NCI-H2227 (cell line): Measurements from ENCODE around the gene PCNX4.

Source experiments
- DNase-seq: peaks from one replicate; lab custom pipeline; 2025; ENCODE audit not compliant: unreplicated experiment; lab: John Stamatoyannopoulos, UW

Gene PCNX4

DNA sequence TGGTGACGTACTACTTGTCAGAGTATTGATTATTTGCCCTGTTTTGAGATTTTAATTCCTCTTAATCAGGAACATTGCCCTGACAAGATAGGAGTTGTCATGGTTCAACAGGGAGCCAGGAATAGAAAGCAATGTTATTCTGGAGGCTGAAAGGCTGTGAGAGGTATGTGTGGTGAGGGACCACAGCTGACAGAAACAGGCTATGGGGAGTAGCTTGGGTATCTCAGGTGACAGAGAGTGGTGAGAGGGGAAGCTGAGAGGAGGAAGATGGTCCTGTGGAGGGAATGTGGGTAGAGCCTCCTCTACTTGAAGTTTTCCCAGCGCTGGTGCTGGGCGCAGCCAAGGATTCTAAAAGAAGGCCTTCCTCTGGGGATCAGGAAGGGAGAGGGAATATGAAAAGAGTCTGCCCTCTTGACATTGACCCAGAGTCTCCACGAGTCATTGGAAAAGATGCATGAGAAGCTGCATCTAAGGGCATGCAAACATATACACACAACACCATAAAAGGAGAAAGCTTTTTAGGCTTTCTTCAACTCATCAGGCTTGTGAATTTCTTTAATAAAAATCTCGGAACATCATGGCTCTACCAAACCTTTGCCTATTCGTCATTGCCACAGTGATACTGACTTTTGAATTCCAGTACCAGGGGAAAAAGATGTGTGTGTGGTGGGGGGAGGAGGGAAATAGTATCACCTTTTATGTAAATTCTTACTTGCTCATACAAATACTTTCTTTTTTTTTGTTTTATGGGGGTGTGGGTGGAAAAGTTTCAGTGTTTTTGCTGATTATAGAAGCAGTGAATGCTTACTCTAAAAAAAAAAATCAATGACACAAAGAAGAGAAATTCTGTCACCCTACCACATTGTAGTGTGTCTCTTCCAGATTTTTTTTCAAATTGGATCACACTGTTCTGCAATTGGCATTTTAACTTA, 113.4 kb downstream of the PCNX4 start:
- no peak for DNase-seq

GRCh38 chr14:60206249-60206670, 114.5 kb downstream of the PCNX4 start:
- no peak for DNase-seq

DNA sequence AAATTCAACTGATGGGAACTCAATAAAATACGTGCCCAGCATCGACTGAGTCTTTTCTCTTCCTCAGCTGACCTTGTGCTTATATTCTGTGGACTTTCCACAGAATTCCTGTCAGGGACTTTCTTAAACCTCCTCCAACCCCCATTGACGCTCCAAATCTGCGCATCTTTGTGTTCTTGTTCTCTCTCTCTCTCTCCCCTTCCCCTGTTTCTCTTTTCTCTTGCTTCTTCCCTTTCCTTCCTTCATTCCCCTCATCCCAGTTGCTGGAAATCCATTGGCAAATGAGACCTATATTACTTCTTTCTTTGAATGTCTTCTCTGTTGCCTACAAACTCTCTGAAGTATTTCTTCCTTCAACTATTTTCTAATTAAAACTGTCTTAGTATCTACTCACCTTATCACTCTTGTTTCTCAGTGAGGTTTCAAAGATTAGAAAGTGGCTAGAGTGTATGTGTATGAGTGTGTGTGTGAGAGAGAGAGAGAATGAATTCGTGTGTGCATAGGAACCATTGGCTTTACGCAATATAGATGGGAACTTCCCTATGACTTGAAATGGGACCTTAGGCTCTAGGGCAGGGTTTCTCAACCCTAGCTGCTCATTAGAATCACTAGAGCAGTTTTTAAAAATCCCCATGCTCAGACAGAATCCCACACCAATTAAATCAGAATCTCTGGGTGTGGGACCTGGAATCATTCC, 115.3 kb downstream of the PCNX4 start:
- no peak for DNase-seq

DNA sequence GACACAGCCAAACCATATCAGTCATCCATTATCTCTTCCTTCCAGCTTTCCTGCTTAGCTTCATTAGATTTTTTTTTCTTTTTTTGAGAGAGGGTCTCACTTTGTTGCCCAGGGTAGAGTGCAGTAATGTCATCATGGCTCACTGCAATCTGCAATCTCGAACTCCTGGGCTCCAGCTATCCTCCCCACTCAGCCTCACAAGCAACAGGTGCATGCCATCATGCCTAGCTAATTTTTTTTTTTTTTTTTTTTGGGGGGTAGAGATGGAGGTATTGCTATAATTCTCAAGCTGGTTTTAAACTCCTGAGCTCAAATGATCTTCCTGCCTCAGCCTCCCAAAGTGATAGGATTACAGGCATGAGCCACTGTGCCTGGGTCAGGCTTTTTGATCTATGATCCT, 119.0 kb downstream of the PCNX4 start:
- DNase-seq: no peak

- DNase-seq: peak; percentile 28
Observed at GRCh38 chr14:60211153-60211552, 119.4 kb downstream of the PCNX4 start.

GRCh38 chr14:60212503-60213371, 121.0 kb downstream of the PCNX4 start:
- no peak for DNase-seq

DNA sequence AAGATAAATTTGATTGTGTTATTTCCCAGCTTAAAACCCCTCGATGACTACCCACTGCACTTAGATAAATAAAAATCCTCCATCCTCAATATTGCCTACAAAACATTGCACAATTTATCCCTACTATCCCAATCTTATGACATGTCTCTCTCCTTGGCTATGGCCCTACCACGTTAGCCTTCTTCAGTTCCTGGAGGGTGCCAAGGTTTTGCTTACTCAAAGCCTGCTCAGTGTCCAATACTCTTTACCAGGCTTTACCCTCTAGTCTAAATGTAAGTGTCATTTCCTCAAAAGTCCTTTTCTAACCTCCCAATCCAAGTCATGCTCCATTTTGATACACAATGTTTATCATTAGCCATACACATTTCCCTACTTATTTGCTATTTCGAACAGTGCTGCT, 122.3 kb downstream of the PCNX4 start:
- DNase-seq: no peak

GRCh38 chr14:60214415-60215126, 122.8 kb downstream of the PCNX4 start:
- no peak for DNase-seq

GRCh38 chr14:60215127-60215444, 123.4 kb downstream of the PCNX4 start:
- no peak for DNase-seq

GRCh38 chr14:60215520-60216420, 124.0 kb downstream of the PCNX4 start:
- DNase-seq: no peak

GRCh38 chr14:60217713-60218112, 126.0 kb downstream of the PCNX4 start:
- DNase-seq: no peak
